K562 (cell line): ENCODE data around the gene ACSM5. TPM values are rescaled to one million over a fixed set of nuclear protein-coding genes. Genes with fewer than 3 reads are reported as not detected.

Source experiments
- CEBPZ ChIP-seq: fragments of 150-350 bp; IDR thresholded peaks from 2 replicates; pipeline ENCODE4 v1.6.1; 2014; ENCODE audit warnings: low read depth, mild to moderate bottlenecking, low read length, borderline replicate concordance
- MLLT1 ChIP-seq, 2 experiments: fragments of 450-650 bp; IDR thresholded peaks; 2 replicates each; pipeline ENCODE4 v1.6.1; 2016
- RBBP5 ChIP-seq: fragments of 200-600 bp; sonication (generic); IDR thresholded peaks from 2 replicates; pipeline ENCODE4 v1.6.1; 2012; ENCODE audit warnings: borderline replicate concordance, mild to moderate bottlenecking, low read length, control low read depth, inconsistent platforms; ENCODE audit not compliant: insufficient read depth, poor library complexity, severe bottlenecking
- RBM22 ChIP-seq: fragments of 200-400 bp; formaldehyde crosslinking; IDR thresholded peaks from 2 replicates; pipeline ENCODE4 v1.6.1; 2018; ENCODE audit warnings: low read length, low read depth; ENCODE audit not compliant: poor library complexity, severe bottlenecking
- SAFB ChIP-seq: fragments of 200-400 bp; formaldehyde crosslinking; IDR thresholded peaks from 2 replicates; pipeline ENCODE4 v1.6.1; 2017; ENCODE audit warnings: low read depth, low read length, borderline replicate concordance
- ZNF124 ChIP-seq: sonication (generic); formaldehyde crosslinking; IDR thresholded peaks from 2 replicates; pipeline ENCODE4 v1.8.1; 2022; ENCODE audit warnings: missing genetic modification reagents
- ZNF707 ChIP-seq: fragments of 250-450 bp; sonication (Bioruptor Pico); conservative IDR thresholded peaks from 2 replicates; pipeline ENCODE4 v1.8.0; 2022; ENCODE audit warnings: inconsistent platforms, mild to moderate bottlenecking, moderate library complexity
- polyA plus RNA-seq, 8 experiments: library from polyadenylated mRNA; depleted of rRNA in 4 of 8; stranded (reverse) in 5 of 8; unstranded in 3 of 8; fragments of >200 nt; fragmentation: Nextera tagmentation in 2 of 8; fragmentation: Illumina TruSeq in 1 of 8; extraction: Ambion mirVana in 2 of 8; extraction: Trizol in 1 of 8; gene quantifications; 2 replicates each; pipeline versions ENCODE4 v1.2.1 to v1.2.3, GENCODE V29; 2011 to 2014; ENCODE audit warnings: inconsistent platforms in 1 of 8, missing spikeins in 1 of 8
- total RNA-seq, 7 experiments: library from RNA; depleted of rRNA in 6 of 7; stranded (reverse); fragments of >200 nt in 6 of 7; fragmentation: Illumina TruSeq in 2 of 7; extraction: Trizol in 2 of 7; gene quantifications; 2 replicates each; pipeline versions ENCODE4 v1.2.1 to v1.2.3, GENCODE V29; 2011 to 2021; ENCODE audit warnings: low replicate concordance in 1 of 7

Gene ACSM5
- total and polyA plus RNA-seq, 9 of the 15 experiments (the other 6 are each of a cell fraction or from before 2014, with no cell fraction given), result not detected

GRCh38 chr16:20401066-20401465 lies 8.3 kb upstream of the ACSM5 start (continued):
- no peak for TF ChIP-seq CEBPZ
- no peak for TF ChIP-seq RBM22
- TF ChIP-seq SAFB, result no peak
- no peak for TF ChIP-seq MLLT1 (IDR thresholded peaks at IDR 0.05)
- TF ChIP-seq ZNF707, result no peak
- TF ChIP-seq ZNF124 (CRISPR knock-in tag), result no peak
- no peak for TF ChIP-seq RBBP5
